ENCODE data around the gene SCN1A. TPM values are rescaled to one million over a fixed set of nuclear protein-coding genes. Genes with fewer than 3 reads are reported as not detected.

The SCN1A gene
- total and polyA plus RNA-seq, 2 of the 13 experiments (the other 11 are each of a cell fraction or from before 2014, with no cell fraction given): 19.9 to 39.4 TPM

DNA sequence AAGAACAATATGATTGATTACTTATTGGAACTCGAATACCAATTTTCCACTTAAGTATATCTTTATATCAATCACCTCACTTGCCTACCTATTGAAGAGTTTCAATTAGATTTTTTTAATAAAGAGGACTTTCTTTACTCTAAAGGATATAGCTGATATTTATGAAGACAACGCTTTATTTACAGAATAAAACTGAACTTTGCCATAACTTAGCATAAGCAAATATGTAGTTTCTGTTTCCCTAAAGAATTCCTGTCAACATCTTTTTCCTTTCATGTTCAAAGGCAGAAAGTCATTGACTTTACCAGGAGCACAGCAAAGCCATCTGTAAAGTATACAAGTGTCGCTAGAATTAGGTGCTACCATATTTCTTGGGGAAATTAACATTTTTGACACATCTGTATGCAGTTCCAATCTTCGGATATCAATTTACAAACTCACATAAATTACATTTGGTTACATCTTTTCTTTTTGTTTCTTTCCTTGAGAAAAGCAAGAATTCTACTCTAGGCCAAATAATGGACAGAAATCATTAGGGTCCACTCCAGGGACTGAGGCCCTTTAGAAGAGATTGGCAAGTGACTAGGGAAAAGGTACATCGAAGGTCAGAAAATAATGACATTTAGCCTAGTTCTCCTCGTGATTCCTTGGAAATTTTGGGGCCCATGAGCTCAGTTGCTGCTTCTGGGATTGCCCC is 7.5 kb upstream of the SCN1A start (continued):
- TF ChIP-seq USF2 (IDR thresholded peaks at IDR 0.05; ENCODE audit: low read depth, low read length) (no peak), USF2 (CRISPR knock-in tag; IDR thresholded peaks at IDR 0.05; ENCODE audit: borderline replicate concordance) (no peak), DR1 (CRISPR knock-in tag; IDR thresholded peaks at IDR 0.05) (no peak), SUZ12 (IDR thresholded peaks at IDR 0.05; ENCODE audit: low read depth, low read length) (no peak), IRF2 (CRISPR knock-in tag; IDR thresholded peaks at IDR 0.05) (peak; percentile 71; the same call in 1 of the 2 replicates), ZBTB33 (CRISPR knock-in tag; IDR thresholded peaks at IDR 0.05) (no peak), KDM3A (CRISPR knock-in tag; IDR thresholded peaks at IDR 0.05; ENCODE audit: low read depth) (0 out of 2 replicates have a peak, but pooled peaks have one; percentile 16), ZBTB2 (CRISPR knock-in tag; IDR thresholded peaks at IDR 0.05; ENCODE audit: low read depth) (no peak), AFF4 (CRISPR knock-in tag; IDR thresholded peaks at IDR 0.05) (no peak; the same call in 1 of the 2 replicates), SRSF4 (IDR thresholded peaks at IDR 0.05; ENCODE audit: low read depth, low read length, poor library complexity, severe bottlenecking) (no peak)
- TF ChIP-seq, protein P1, sequence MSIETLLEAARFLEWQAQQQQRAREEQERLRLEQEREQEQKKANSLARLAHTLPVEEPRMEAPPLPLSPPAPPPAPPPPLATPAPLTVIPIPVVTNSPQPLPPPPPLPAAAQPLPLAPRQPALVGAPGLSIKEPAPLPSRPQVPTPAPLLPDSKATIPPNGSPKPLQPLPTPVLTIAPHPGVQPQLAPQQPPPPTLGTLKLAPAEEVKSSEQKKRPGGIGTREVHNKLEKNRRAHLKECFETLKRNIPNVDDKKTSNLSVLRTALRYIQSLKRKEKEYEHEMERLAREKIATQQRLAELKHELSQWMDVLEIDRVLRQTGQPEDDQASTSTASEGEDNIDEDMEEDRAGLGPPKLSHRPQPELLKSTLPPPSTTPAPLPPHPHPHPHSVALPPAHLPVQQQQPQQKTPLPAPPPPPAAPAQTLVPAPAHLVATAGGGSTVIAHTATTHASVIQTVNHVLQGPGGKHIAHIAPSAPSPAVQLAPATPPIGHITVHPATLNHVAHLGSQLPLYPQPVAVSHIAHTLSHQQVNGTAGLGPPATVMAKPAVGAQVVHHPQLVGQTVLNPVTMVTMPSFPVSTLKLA (IDR thresholded peaks at IDR 0.05): no peak
- TF ChIP-seq, protein P2, sequence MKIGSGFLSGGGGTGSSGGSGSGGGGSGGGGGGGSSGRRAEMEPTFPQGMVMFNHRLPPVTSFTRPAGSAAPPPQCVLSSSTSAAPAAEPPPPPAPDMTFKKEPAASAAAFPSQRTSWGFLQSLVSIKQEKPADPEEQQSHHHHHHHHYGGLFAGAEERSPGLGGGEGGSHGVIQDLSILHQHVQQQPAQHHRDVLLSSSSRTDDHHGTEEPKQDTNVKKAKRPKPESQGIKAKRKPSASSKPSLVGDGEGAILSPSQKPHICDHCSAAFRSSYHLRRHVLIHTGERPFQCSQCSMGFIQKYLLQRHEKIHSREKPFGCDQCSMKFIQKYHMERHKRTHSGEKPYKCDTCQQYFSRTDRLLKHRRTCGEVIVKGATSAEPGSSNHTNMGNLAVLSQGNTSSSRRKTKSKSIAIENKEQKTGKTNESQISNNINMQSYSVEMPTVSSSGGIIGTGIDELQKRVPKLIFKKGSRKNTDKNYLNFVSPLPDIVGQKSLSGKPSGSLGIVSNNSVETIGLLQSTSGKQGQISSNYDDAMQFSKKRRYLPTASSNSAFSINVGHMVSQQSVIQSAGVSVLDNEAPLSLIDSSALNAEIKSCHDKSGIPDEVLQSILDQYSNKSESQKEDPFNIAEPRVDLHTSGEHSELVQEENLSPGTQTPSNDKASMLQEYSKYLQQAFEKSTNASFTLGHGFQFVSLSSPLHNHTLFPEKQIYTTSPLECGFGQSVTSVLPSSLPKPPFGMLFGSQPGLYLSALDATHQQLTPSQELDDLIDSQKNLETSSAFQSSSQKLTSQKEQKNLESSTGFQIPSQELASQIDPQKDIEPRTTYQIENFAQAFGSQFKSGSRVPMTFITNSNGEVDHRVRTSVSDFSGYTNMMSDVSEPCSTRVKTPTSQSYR (CRISPR knock-in tag; IDR thresholded peaks at IDR 0.05; ENCODE audit: borderline replicate concordance): peak; percentile 17; the same call in 1 of the 2 replicates
